ENCODE data around the gene THAP4.
A peak's percentile ranks its signal among the peaks of the same experiment; 100 is the strongest.
"Not testable (repeated sequence)": the region's sequence is repeated elsewhere in the genome, so short reads cannot be mapped to it uniquely, and the experiment has no call there.

Gene THAP4

GRCh38 chr2:241567266-241567665 lies 69.7 kb downstream of the THAP4 start:
- H3K27ac ChIP-seq; DNase-seq (ENCODE audit: low read depth, low spot score): not testable (repeated sequence)

DNA sequence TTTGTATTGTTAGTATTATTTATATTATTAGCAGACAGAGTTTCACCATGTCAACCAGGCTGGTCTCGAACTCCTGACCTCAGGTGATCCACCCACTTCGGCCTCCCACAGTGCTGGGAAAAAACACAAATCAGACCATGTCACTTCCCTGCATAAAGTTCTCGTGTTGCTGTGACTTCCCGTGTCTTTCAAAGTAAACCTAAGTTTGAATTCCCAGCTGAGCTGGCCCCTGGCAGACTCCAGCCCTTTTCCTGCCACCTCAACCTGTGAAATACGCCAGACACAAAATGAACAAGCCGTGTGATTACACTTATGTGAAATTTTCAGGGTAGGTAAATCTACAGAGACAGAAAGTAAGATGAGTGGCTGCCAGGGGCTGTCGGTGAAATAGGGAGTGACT lies 70.5 kb downstream of the THAP4 start:
- DNase-seq (ENCODE audit: low read depth, low spot score) = no peak
- no peak overlapping the region for H3K27ac ChIP-seq

DNA sequence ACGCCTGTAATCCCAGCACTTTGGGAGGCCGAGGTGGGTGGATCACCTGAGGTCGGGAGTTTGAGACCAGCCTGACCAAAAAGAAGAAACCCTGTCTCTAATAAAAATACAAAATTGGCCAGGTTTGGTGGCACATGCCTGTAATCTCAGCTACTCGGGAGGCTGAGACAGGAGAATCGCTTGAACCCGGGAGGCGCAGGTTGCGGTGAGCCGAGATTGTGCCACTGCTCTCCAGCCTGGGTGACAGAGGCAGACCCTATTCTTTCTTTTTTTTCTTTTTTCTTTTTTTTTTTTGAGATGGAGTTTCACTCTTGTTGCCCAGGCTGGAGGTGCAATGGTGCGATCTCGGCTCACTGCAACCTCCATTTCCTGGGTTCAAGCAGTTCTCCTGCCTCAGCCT lies 70.9 kb downstream of the THAP4 start:
- not testable (repeated sequence) for H3K27ac ChIP-seq; DNase-seq (ENCODE audit: low read depth, low spot score)

GRCh38 chr2:241565411-241565810 lies 71.5 kb downstream of the THAP4 start:
- no peak overlapping the region for H3K27ac ChIP-seq
- DNase-seq (ENCODE audit: low read depth, low spot score) = no peak

- no peak for DNase-seq (ENCODE audit: low read depth, low spot score)
- H3K27ac ChIP-seq = no peak overlapping the region
Observed at GRCh38 chr2:241564596-241565410, 72.2 kb downstream of the THAP4 start.

GRCh38 chr2:241563981-241564595 lies 72.9 kb downstream of the THAP4 start:
- H3K27ac ChIP-seq = no peak overlapping the region
- no peak for DNase-seq (ENCODE audit: low read depth, low spot score)

DNA sequence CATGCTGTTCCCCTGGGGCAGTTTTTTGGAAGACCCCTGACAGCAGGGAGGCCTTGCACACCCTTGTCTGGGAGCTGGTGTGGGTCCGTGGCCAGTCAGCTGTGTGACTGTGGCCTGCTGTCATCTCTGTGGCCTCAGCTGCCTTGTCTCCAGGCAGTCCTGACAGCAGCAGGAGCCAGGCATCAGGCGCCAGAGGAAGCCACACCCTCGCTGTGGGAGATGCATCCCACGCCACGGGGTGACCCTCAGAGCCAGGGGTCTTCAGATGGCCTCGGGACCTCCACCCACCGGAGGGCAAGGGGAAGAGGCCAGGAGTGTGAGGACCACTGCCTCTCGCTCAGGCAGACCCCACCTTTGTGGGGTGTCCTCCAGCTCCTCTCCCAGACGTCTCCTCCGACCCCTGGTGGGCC lies 73.4 kb downstream of the THAP4 start:
- no peak for DNase-seq (ENCODE audit: low read depth, low spot score)

DNA sequence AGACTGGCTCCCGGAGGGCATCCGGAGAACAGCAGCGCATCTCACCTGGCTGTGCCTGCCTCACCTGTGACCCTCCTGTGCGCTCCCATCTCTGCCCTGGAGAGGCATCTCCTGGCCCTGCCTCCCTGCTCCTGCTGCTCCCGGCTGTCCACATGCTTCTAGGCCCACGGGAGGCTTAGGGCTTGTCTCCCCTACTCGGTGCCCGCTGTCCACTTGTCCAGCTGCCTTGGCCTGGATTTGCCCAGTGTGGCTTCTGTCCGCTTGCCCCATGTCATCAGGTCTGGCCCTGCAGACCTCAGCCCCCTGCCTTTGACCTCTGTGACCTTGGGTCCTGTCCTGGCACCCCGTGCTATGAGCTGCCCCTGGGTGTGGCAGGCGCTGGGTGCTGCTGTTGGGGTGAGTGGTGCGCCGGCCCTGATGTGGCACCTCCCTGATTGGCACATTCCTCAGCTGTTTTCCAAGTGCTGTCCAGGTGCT lies 73.9 kb downstream of the THAP4 start:
- no peak overlapping the region for H3K27ac ChIP-seq
- no peak for DNase-seq (ENCODE audit: low read depth, low spot score)

More for the DNA sequence above, 73.4 kb downstream of the THAP4 start:
- no peak overlapping the region for H3K27ac ChIP-seq

GRCh38 chr2:241562269-241562891 lies 74.6 kb downstream of the THAP4 start:
- H3K27ac ChIP-seq = no peak overlapping the region
- DNase-seq (ENCODE audit: low read depth, low spot score) = no peak

- DNase-seq (ENCODE audit: low read depth, low spot score) = no peak
- H3K27ac ChIP-seq = no peak overlapping the region
Observed at GRCh38 chr2:241561832-241562231, 75.1 kb downstream of the THAP4 start.

GRCh38 chr2:241560883-241561474 lies 76.0 kb downstream of the THAP4 start:
- H3K27ac ChIP-seq = no peak overlapping the region
- DNase-seq (ENCODE audit: low read depth, low spot score) = no peak

DNA sequence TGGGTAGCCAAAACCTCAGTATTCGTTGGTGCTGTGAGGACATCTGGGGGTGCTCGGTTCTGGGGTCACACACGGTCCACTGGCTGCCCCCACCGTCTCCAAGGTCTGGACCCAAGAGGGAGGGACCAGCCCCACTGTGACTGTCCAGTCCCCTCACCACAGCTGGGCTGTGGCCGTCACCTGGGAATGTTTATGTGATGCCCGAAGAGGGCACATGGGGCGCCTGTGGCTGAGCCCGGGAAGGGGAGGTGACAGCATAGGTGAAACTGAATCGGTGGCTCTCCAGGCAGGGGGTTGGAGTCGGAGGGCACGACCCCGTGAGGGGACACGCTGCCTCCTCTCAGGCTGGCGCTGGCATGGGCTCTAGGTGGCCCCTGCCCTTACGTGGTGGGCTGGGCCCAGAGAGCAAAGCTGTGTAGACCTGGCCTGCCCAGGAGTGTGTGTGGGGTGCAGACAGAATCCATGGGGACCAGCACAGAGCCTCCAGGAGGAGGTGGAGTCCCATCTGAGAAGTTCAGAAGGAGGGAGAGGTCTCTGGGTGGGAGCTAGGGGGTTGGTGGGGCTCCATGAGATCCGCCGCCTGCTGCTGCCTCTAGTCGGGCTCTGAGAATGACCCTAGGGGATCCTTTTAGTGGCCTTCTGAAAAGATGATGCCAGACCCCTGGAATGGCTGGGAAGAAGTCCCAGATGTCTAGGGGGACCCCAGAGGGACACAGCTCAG lies 76.6 kb downstream of the THAP4 start:
- DNase-seq (ENCODE audit: low read depth, low spot score) = no peak
- no peak overlapping the region for H3K27ac ChIP-seq

DNA sequence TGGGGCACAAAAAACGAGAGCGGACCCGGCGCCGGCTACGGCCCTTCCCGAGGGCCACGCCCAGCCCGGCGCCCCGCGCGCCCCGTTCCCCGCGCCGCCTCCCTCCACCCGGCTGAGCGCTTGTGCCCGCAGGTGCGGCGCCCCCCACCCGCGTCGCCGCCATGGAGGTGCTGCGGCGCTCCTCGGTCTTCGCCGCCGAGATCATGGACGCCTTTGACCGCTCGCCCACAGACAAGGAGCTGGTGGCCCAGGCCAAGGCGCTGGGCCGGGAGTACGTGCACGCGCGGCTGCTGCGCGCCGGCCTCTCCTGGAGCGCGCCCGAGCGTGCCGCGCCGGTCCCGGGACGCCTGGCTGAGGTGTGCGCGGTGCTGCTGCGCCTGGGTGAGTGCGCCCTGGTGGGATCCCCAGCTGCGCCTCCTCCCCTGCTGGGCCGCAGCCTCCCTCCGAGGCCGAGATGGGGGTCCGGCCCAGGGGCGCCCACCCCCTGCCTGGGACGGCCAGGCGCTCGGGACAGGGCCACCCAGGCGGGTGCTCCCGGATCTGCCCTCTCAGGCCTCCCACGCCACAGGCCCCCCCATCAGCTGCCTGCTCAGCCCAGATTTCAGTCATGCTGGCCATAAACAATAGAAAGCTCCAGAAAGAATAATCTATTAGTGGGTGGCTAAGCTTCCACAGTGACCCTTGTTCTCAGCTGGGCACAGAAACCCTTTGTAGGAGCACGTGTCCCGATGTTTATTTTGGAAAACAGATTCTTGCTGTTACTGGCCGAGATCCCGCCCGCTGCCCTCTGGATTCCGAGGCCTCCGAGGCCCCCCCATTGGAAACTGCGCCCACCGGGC lies 77.4 kb downstream of the THAP4 start:
- DNase-seq (ENCODE audit: low read depth, low spot score) = no peak
- peak overlapping the region; percentile 65 for H3K27ac ChIP-seq

DNA sequence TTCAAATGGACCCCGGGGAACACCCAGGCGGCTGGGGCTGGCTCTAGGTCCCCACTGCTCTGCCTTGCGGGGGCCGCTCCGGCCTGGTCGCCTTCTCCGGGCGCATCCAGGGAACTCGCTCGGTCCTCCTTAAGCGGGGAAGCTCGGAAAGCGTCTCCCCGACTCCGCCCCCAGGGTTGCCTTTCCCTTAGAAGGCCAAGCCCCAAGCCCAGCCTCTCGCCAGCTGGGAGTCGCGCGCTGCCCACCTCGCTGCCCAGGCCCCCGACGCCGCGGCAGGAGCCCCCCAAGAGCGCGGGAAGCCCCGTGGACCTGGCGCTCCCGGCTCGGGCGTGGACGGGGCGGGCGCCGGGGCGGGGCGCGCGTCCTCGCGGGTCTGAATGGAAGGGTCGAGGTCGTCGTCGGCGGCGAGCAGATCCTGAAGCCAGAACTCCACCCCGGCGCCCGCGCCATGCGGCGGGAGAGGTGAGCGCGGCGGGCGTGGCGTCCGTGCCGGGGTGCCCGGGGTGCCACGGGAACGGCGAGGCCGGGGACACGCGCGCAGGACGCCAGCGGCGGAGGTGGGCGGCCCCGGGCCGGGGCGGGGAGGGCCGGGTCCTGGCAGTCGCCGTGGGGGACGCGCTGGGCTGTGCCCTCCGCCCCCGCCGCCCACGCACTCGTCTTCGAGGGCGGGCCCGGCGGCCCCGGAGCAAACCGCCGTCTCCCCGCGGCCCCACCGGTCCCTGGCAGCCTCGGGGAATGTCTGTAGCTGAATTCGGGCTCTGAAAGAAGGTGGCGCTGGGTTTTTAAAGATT lies 78.2 kb downstream of the THAP4 start, which contains the start of gene BOK:
TSS of gene BOK (plus strand) at position 214 of the 791 bp plus-strand sequence. CDS start 739 bp downstream, outside the sequence.
- DNase-seq (ENCODE audit: low read depth, low spot score) = no peak
- H3K27ac ChIP-seq = peak within 1 kb of the TSS; percentile 65

DNA sequence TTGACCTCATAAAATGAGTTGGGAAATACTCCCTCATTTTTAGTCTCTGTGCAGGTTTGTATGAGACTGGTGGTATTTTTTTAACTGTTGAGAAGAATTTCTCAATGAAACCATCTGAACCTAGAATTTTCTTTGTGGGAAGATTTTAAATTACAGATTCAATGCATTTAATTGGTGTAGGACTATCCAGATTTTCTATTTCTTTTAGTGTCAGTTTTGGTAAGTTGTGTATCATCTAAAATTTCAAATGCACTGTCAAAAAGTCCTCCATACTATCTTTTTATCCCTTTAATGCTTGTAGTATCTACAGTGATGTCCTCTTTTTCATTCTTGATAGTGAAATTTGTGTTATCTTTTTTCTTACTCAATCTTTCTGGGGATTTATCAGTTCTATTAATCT lies 80.2 kb downstream of the THAP4 start:
- no peak overlapping the region for H3K27ac ChIP-seq
- DNase-seq (ENCODE audit: low read depth, low spot score) = no peak

GRCh38 chr2:241555711-241556110 lies 81.2 kb downstream of the THAP4 start:
- DNase-seq (ENCODE audit: low read depth, low spot score) = no peak
- peak overlapping the region; percentile 17 for H3K27ac ChIP-seq

DNA sequence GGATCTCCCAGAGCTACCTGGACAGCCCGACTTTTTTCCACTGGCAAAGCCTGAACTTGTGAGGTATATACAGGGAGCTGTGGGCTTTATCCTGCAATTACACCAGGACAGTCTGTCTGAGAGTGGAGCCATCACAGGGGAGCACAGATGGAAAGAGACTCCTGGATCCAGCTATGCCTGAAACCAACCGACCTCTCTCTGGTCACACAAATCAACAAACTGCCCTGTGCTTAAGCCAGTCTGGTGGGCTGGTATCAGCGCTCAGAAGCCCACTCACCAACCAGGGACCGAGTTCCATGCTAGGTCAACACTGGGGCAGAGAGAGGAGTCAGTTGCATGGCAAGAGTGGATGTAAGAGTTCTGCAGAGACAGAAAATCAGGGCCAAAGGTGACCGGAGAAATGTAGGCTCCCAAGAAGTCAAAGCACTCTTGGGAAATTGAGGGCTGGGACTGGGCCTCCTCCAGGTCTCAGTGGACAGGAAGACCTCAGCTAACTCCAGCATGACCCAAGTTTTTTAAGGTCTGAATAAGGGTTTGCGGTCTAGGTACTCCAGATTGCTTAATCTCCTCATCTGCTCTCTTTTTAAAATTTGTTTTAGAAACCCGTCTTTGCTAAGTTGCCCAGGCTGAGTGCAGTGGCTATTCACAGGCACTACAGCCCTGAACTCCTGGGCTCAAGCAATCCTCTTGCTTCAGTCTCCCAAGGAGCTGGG lies 82.2 kb downstream of the THAP4 start:
- no peak overlapping the region for H3K27ac ChIP-seq
- DNase-seq (ENCODE audit: low read depth, low spot score) = no peak

DNA sequence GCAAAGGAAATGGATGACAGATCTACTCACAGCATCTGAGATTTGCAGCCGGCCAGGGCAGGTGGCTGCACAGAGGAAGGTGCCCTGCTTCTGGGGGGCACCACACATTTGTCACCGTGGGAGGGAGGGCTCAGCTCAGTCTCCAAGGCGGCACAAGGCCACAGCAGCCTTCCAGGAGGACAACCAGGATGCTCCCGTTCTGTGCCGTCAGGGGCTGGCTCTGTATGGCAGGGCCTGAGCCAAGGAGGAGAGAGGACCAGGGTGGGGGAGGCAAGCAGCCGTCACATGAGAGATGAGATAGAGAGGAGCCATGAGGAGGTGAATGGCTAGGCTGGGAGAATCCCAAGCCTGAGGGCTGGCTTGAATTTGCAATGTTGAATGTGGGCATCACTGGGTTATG lies 83.0 kb downstream of the THAP4 start:
- DNase-seq (ENCODE audit: low read depth, low spot score) = no peak
- no peak overlapping the region for H3K27ac ChIP-seq
